OCI-LY3 (cell line): Measurements from ENCODE around the gene PLLP.

Source experiments
- EZH2phosphoT487 ChIP-seq: fragments of 200-600 bp; shearing (Covaris generic); IDR thresholded peaks from 2 replicates; pipeline ENCODE4 v1.6.1; 2018; ENCODE audit warnings: antibody characterized with exemption, mixed run types, low read depth
- TF ChIP-seq, protein P1 (sequence below): fragments of 200-600, 300-600 bp; sonication (generic); IDR thresholded peaks from 2 replicates; pipeline ENCODE4 v1.5.1; 2014; ENCODE audit warnings: antibody characterized with exemption, low read length, low read depth

DNA sequence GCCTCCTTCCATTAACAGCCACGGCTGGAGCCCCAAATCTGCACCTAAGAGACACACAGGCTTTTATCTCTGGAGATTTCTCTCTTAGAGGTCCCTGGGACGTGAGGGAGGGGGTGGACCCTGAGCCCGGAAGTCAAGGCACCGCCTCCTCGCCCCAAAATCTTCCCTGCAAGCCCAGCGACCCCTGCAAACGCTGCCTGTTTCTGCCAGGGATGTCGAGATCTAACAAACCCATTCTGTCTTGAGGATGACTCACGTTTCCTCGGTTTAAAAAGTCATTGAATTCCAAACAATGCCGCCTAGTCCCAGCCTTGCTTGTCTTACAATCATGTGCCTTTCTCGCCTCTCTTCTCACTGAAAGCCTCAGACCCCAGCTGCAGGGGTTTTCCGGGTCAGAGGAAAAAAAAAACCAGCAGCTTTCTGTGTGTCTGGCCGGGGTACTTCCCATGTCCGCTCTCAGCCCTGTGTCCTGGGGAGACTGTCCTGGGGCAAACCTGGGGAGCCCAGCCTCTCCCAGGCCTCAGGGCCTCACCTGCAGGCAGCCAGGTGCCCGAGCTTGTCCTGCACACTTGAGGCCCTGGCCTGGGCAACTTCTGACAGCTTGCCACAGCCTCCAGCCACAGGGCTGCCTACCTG, 24.1 kb downstream of the PLLP start:
- TF ChIP-seq, protein P1, sequence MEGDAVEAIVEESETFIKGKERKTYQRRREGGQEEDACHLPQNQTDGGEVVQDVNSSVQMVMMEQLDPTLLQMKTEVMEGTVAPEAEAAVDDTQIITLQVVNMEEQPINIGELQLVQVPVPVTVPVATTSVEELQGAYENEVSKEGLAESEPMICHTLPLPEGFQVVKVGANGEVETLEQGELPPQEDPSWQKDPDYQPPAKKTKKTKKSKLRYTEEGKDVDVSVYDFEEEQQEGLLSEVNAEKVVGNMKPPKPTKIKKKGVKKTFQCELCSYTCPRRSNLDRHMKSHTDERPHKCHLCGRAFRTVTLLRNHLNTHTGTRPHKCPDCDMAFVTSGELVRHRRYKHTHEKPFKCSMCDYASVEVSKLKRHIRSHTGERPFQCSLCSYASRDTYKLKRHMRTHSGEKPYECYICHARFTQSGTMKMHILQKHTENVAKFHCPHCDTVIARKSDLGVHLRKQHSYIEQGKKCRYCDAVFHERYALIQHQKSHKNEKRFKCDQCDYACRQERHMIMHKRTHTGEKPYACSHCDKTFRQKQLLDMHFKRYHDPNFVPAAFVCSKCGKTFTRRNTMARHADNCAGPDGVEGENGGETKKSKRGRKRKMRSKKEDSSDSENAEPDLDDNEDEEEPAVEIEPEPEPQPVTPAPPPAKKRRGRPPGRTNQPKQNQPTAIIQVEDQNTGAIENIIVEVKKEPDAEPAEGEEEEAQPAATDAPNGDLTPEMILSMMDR, result no peak
- TF ChIP-seq EZH2phosphoT487, result no peak
